ENCODE results near the gene ARMC2. TPM values are rescaled to one million over a fixed set of nuclear protein-coding genes. Genes with fewer than 3 reads are reported as not detected.

ARMC2 gene
- total and polyA plus RNA-seq, 2 of the 8 experiments (the other 6 are each of a cell fraction or from before 2014, with no cell fraction given): 1.6 to 4.4 TPM

GRCh38 chr6:108801366-108801765 is 46.9 kb upstream of the ARMC2 start (continued):
- TF ChIP-seq, protein P1, sequence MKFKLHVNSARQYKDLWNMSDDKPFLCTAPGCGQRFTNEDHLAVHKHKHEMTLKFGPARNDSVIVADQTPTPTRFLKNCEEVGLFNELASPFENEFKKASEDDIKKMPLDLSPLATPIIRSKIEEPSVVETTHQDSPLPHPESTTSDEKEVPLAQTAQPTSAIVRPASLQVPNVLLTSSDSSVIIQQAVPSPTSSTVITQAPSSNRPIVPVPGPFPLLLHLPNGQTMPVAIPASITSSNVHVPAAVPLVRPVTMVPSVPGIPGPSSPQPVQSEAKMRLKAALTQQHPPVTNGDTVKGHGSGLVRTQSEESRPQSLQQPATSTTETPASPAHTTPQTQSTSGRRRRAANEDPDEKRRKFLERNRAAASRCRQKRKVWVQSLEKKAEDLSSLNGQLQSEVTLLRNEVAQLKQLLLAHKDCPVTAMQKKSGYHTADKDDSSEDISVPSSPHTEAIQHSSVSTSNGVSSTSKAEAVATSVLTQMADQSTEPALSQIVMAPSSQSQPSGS (IDR thresholded peaks at IDR 0.05; ENCODE audit: low read length): no peak
- TF ChIP-seq GTF2F1 (IDR thresholded peaks at IDR 0.05; ENCODE audit: borderline replicate concordance, low read depth, low read length) (no peak), SAP30 (IDR thresholded peaks at IDR 0.05; ENCODE audit: insufficient read depth, insufficient replicate concordance, low read length) (no peak), CTBP2 (IDR thresholded peaks at IDR 0.05; ENCODE audit: borderline replicate concordance, insufficient read depth, insufficient read length, low read length) (no peak), USF2 (IDR thresholded peaks at IDR 0.05; ENCODE audit: low read length) (no peak), SP1 (IDR thresholded peaks at IDR 0.05; ENCODE audit: low read depth, low read length) (no peak), SIX5 (IDR thresholded peaks at IDR 0.05; ENCODE audit: low read depth, low read length) (no peak), TAF7 (optimal IDR thresholded peaks at IDR 0.05; ENCODE audit: borderline replicate concordance, low read depth, low read length) (no peak)

Data from H1 (cell line).